ENCODE measurements around the gene TTC24.

GRCh38 chr1:156553860-156554485 lies 25.6 kb upstream of the TTC24 start:
- TF ChIP-seq TAF1 (IDR thresholded peaks at IDR 0.05; ENCODE audit: borderline replicate concordance, low read depth, low read length): no peak
- TF ChIP-seq CTCF (IDR thresholded peaks at IDR 0.05): no peak
- TF ChIP-seq POLR2AphosphoS5 (IDR thresholded peaks at IDR 0.05; ENCODE audit: low read depth, low read length): no peak
- no peak for TF ChIP-seq USF2 (IDR thresholded peaks at IDR 0.05; ENCODE audit: borderline replicate concordance, low read depth, low read length)
- TF ChIP-seq EP300 (IDR thresholded peaks at IDR 0.05; ENCODE audit: borderline replicate concordance in 1 of 2, low read depth in 1 of 2, low read length in 1 of 2): no peak
- TF ChIP-seq YY1 (IDR thresholded peaks at IDR 0.05; ENCODE audit: low read depth): no peak
- TF ChIP-seq NFIC (IDR thresholded peaks at IDR 0.05; ENCODE audit: borderline replicate concordance): no peak
- no peak for TF ChIP-seq SMC3 (IDR thresholded peaks at IDR 0.05; ENCODE audit: low read depth, low read length)
- TF ChIP-seq FOXM1 (IDR thresholded peaks at IDR 0.05; ENCODE audit: low read depth): no peak
- TF ChIP-seq RFX5 (IDR thresholded peaks at IDR 0.05; ENCODE audit: low read length): no peak
- TF ChIP-seq GATA2 (CRISPR knock-in tag; IDR thresholded peaks at IDR 0.05): no peak

All from SK-N-SH (cell line).